Stimulated activated CD8-positive, alpha-beta memory T cell treated with anti-CD3 and anti-CD28 coated beads, Interleukin-15, amount 100 ng/mL, for 1 hour (primary cell): Measurements from ENCODE around the gene DHRS3.

Experiments used
- DNase-seq: peaks from one replicate; pipeline ENCODE4 v3.0.0-alpha.2; 2020; ENCODE audit warnings: low read depth

Gene DHRS3

DNA sequence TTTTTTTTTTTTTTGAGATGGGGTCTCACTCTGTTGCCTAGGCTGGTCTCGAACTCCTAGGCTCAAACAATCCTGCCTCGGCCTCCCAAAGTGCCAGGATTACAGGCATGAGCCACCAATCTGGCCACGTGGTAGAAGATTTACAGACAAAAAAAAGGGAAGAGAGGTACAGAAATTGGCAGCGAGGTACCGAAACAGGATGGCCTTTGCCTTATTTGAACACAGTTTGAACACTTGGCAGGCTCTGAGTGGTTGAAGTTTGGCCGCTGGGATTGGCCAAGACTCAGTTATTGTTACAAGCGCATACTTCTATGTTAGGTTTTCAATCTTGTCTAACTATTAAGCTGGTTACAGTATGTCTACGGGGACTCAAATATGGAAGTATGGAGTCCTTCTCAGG lies 19.7 kb upstream of the DHRS3 start:
- DNase-seq: no peak

DNA sequence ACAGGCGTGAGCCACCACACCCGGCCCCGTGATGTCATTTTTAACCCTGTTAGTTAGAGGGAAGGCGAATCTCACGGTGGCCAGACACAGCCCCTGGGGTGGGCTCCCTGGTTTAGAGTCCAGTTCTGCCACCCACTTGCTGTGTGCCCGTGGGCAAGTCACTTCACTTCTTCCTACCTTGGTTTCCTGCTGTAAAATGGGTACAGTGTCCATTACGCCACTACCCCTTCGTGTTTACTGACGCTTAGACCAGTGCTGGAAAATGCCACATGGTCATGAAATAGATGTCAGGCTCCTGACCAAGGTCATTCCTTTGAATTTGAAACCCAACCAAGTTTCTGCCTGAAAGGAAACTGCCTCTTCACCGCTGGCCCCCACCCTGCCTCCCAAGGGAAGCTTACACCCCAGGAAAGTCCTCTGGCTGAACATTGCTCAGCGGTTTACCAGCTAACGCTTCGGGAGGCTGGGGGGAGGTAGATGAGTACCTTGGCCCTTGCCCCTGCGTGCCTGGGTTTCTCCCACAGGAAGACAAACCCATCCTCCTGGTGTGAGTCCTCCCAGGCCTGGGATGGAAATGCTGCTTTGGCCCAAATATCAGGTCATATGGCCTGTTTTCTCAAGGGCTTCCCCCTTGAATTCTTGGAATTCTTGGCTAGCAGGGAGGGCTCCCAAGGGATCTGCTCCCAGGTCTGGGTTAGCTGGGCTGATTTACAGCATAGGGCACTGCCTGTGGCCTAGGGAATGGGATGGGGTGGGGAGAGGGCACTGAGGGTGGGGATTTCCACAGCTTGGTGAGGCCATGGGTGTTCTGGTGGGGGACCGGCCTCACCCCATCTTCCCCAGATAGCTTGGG lies 18.3 kb upstream of the DHRS3 start:
- DNase-seq: no peak

DNA sequence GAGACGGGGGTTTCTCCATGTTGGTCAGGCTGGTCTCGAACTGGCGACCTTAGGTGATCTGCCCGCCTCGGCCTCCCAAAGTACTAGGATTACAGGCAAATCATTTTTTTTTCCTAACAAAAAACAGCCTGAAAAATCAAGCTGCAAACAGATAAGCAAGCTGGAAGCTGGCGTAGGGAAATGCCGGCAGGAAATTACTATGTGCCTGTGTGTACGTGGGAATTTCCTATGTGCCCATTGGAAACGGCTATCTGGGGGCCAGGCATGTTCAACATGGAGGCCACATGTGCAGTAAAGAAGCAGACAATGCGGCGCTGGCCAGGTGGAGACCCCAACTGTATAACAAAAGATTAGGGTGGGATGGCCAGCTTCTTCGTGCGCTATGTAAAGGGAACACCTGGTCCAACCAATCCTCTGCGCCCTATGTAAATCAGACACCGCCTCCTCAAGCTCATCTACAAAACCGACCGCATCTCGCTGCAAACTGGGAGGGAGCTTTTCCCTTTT lies 16.7 kb upstream of the DHRS3 start:
- no peak for DNase-seq

DNA sequence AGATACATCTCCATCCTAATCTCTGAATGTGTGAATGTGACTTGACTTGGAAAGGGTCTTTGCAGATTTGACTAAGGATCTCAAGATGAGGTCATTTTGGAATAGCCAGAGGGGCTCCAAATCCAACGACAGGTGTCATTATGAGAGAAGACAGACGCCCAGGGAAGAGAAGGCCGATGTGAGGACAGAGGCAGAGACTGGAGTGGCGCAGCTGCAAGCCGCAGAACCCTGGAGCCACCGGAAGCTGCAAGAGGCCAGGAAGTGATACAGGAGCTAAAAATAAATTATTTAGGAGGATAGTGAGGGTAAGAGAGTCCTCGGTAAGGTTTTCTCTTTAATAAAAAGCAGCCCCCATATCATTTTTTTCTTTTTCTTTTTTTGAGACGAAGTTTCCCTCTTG lies 16.1 kb upstream of the DHRS3 start:
- DNase-seq: no peak

DNA sequence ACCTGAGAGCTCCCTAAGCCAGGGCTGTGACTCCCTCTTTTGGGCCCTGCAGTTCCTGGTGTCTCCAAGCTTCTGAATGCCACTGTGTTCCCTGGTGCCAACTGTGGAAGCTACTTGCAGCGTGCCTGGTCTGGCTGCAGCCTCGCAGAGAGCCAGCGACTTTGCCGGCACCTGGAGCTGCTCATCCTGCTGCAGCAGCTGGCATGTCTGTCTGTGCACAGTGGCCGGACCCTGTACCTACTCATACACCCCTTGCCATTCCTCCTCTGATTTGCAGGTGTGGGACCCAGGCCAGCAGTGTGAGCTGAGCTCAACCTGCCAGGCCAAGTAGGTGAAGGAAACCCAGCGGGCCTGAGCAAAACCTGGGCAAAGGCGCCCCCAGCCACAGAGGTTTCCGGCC lies 13.6 kb upstream of the DHRS3 start:
- no peak for DNase-seq

DNA sequence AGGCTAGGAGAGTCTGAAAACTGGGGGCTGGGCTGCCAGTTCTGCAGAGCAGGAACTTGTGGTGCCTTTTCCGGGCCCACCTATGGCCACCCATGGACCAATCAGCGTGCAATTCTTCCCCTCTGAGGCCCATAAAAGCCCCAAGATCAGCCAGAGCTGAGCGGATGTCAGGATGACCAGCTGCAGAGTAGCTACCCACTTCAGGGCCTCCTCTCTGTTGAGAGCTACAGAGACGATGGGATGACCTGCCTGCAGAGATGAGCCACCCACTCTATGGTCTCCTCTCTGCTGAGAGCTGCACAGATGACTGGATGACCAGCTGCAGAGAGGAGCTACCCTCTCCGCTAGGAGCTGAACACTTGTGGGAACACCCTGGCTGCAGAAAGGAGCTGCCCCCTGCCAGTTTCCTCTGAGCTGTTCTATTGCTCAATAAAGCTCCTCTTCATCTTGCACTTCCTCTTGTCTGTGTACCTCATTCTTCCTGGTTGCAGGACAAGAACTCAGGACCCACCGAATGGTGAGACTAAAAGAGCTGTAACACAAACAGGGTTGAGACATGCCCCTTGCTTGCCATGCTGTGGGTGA lies 13.0 kb upstream of the DHRS3 start:
- no peak for DNase-seq

DNA sequence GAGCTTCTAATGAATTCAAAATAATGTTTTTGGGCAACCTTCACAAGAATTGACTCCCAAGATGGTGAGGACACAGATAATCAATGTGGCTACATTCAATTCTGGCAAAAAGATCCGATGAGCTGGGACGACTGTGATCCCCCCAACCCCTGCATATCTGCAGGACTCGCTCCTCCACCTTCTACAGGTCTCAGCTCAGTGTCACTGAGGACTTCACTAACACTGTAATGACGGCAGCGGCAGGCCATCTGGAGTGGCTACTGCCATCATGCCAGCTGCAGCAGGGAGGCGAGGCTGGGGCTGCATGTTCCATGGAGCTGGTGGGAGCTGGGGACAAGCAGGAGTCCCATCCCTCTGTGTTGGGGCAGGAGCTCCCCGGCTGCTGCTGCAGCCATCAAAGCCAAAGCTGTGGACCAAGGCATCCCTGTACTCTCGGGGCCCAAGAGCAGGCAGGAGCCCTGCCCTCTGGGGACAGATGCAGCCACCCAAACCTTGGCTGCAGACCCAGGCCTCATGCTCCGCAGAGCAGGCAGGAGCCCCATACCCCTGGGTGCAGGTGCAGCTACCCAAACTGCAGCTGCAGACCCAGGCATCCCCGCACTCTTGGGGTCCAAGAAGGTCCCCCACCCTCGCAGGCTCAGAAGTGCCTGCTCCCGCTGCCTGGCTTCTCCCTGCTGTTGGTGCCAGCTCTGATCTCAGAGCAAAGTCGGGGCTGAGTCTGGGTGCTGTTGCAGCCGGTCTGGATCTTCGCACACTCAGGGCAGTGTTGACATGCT lies 12.2 kb upstream of the DHRS3 start:
- no peak for DNase-seq

DNA sequence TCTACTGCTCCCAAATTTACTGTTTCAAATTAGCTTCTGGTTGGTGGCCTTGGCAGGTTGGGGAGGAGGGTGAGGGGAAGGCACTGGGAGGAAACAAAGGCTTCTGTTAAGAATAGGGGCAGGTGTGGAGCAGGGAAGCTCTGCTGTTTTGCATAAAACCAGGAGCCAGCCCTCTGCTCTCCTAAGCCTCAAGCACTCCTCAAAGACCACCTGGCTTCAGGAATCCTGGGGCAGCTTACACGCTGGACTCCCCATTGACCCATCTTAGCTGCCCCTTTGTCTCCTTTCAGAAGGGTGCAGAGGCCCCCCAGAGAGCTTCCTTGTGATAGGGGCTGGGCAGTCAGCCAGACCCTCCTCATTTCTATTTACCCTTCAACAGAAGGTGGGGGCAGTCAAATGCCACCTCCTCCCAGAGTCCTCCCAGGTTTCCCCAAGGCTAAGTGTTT lies 11.5 kb upstream of the DHRS3 start:
- no peak for DNase-seq

DNA sequence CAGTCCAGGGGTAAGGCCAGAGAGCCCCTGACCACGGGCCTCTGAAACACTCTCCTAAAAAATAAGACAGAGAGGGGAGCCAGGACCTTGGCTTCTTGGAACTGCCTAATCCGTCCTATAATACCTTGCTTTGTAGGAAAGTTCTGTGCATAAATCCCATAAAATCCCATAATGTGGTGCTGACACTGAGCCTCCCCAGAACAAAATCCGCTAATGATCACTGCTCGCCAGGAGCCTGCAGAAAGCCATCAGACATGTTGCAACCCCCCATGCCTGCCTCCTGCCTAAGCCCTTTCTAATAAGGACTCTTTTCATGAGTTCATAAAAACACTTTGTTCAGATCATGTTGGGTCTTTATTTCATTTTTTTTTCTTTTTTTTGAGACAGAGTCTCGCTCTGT lies 9.3 kb upstream of the DHRS3 start:
- DNase-seq: no peak

DNA sequence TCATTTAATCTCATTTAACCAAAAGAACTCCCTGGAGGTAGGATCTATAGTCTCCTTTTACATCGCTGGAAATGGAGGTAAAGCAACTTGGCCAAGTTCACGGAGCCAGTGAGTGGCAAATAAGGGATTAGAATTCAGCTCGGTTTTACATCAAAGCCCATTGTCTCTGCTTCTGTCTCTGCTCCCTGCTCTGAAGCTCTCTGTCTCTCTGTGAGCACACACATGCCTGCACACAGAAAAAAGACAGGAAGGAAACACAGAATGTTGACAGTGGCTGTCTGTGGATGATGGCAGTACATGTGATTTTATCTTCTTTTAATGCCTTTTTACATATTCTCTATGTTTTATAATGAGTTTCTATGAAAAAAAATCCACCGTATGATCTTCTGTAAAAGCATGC lies 8.9 kb upstream of the DHRS3 start:
- no peak for DNase-seq

DNA sequence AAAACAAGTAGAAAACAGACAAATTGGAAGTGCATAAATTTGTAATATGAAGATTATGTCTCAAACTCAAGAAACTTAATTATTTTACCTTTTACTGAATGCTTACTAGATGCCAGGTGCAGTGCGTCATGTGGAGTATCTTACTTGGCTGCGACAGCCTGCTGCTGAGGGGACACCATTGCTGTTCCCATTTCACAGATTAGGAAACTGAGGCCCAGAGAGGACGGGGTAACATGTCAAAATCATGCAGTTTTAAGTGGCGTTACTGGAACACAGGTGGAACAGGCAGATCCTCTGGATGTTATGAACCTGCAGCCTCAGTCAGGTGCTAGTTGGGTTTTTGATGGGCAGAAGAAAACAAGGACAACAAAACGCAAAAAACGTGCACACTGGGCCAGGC lies 7.3 kb upstream of the DHRS3 start:
- no peak for DNase-seq

DNA sequence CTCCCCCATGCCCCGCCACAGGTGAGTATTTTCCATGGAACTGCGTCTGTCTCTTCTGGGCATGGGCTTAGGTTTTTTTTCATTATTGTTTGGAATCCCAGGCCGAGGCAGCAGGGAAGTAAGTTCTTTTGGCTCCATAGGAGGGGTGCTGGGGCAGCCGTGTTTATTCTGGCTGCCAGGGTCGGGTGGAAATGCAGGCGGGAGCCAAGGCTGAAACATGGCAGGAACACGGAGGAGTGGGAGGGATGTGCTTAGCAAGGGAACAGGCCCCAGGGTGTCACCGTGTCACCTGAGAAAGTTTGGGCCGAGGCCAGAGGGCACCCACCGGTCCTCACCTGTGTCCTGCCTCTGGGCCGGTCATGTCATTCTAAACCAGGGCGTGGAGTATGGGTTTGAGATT lies 4.5 kb upstream of the DHRS3 start:
- DNase-seq: no peak

DNA sequence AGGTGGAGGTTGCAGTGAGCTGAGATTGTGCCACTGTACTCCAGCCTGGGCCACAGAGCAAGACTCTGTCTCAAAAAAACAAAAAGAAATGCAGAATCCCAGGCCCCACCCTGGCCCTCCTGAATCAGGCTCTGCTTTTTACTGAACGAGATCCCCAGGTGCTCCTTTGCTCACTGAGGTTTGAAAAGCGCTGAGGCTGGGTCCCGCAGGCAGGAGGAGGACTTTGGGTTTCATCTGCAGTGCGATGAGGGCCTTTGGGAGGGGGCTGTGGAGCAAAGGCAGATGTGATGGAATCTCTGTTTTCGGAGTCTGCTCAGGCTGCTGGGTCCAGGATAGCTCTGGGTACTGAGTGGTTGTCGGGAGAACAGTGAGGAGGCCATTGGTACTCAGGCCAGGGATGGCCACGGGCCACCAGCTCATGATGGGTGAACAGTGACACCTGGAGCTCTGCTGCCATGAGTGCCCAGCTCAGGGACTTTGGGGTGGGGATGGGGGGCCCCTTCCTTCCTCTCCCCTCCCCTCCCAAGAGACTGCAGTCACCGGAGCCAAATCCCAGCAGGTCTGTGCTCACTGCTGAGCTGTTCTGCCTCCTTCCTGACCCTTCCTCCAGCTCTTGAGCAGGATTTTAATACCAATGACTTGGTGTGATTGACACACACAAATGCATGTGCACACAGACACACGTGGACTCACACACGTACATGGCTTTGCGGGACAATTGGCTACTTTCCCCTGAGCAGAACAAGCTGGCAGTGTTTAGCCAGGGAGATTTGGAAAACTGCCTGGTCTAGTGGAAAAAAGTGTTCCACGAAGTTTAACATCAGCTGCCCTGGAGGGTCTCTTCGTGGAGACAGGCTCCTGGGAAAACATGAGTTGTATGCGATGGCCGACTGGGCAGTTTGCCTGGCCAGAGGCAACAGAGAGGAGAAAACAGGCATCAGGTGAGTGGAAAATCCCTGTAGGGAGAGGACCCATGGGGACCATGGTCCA lies 3.6 kb upstream of the DHRS3 start:
- no peak for DNase-seq

DNA sequence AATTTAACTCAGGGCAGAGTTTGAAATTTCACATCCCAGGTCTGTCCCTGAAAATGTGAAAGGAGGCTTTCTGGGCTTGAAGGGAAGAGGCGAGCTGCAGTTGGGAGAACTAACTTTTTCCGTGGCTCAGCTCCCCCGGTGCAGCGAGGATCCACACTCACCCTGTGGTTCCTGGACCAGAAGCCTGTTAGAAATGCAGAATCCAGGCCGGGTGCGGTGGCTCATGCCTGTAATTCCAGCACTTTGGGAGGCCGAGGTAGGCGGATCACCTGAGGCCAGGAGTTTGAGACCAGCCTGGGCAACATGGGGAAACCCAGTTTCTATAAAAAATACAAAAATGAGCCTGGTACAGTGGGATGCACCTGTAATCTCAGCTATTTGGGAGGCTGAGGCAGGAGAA lies 2.9 kb upstream of the DHRS3 start:
- DNase-seq: no peak

DNA sequence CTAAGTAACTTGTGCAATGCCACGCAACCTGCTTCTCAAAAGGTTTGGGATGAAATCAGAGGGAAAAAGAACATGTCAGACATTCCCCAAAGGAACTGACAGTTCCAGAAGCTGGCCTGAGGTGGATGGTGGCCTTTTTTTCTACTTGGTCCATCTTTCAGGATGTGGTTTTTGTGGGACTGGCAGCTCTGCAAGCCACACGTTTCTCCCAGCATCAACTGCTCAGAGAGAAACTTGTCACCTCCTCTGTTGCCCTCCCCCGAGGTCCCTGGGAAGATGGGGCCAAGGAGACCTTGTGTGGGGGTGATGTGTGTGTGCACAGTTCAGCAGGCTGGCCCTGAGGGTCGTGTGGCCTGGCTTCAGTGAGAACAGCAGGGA lies 2.5 kb upstream of the DHRS3 start:
- no peak for DNase-seq

DNA sequence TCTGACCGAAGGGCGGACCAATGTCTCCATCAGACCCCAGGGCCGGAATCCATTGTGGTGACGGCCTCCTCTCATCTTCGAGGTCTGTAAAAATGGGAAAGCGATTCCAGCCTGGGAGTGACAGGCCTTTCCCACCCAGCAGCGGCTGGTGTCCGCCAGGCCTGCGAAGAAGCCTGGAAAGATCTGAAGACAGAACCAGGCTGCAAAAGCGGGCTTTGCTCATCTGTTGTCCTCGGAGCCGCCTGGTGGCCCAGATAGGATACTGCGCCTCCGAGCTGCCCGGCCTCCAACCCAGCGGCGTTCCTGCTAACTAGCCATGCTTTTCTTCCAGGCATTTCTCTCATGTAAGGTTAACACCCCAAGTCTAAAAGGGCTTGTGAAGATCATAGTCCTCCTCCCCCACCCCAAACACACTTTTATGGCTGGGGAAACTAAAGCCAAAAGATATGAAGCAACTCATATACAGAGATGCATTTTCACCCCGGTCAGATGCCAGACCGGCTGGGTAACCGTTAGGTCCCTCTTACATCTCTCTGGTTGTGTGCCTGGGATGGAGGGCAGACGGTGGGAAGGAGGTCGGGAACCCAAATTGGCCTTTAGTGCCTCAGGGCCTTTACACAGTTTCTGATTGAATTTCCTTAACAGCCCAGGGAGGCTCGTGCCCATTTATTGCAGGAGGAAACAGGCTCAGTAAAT lies 1.9 kb upstream of the DHRS3 start:
- DNase-seq: peak; percentile 66

DNA sequence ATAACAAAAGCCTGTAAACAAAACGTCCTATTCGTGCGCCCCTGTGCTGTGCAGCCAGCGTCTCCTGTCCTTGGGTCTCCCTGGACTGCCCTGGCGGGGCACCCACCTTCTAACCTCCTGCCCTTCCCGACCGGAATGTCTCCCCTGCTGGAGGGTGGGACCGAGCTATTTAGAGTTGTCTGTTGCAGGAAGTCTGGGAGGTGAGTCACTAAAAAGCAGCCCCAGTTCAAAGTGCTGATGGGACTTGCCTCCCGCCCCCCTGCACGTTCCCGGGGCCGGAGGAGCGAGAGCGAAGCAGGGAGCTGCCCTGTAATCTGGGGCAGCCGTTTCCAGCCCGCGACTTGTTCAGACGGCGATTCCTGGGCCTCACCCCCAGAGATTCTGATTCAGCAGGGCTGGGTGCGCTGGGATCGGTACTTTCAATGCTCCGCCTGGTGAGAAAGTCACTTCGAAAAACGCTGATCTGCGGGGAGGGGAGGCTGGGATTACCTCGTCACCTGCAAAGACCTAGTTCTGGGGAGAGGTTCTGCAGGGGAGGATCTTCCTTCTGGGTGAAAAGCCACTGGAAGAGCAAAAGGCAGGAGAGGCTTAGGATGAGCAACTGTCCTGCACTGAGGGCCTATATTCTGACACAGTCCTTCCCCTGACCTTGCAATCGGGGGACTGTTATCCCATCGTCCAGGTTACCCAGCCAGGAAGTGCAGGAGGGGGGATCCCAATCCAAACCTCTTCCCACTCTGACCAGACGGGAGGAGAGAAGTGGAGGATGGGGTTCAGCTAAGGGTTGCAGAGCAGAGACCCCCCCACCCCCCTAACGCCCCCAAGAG lies 1.2 kb upstream of the DHRS3 start:
- DNase-seq: no peak

DNA sequence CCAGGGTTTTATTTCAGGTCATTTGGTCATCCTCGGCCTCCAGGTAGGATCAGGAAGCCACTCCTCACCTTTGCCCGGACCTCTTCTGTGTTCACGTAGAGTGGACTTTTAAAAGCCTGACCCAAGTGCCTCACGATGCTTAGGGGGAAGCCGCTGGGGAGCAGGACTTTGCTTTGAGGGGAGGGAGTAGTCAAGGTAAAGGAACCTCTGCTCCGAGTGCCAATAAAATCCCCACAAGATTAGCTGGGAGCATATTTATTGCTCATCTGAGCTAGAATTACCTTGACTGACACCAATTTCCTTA lies 603 bp upstream of the DHRS3 start:
- no peak for DNase-seq

DNA sequence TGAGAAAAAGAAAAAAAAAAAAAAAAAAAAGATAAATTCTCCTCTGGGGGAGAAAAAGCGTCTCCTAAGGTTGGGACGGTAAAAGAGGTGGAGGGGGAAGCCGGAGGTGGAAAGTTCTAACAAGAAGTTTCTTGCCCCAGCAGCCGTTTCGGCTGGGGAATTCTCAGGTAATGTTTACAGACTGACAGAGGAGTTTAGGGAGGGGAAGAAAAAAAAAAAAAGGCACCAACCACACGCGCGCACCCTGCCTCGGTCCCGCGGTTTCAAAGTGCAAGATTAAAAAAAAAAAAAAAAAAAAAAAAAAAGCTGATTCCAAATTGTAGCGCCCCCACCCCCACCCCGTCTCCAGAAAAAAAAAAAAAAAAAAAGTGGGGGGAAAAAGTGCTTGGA lies 504 bp downstream of the DHRS3 start:
- no peak for DNase-seq

DNA sequence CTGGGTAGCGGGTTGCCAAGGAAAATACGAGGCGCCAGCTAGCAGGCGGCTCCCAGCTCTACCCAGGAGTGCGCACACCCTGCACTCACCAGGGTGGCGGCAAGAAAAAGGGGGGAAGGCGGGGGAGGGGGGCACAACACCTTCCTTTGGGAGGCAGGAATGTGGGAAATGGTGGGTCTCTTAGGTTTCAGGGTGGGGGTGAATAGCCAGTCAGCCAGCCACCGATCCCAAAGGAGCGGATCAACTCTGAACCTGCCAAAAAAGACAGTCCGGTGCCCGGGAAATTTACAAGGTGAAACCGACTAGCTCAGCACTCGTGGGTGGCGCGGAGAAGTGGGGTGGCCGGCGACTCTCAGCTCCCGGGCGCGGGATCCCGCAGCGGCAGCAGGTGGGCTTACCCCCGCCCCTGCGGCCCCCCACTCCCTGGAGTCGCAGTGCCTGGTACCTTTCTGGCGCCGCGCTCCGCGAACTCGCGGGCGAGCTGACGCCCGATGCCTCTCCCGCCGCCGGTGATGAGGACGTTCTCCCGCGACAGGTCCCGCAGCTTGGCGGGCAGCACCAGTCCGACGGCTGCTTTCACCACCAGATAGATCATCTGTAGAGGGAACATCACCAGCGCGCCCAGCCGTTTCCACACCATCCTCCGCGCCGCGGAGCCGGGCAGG lies 1.2 kb downstream of the DHRS3 start:
- no peak for DNase-seq
